HG03460 (cell line): ENCODE results near the gene GRPEL1.

ENCODE experiments used
- ATAC-seq: cut with Tn5 transposase; IDR thresholded peaks from one replicate; pipeline ENCODE4 v1.9.1; 2021; ENCODE audit not compliant: unreplicated experiment

The GRPEL1 gene

DNA sequence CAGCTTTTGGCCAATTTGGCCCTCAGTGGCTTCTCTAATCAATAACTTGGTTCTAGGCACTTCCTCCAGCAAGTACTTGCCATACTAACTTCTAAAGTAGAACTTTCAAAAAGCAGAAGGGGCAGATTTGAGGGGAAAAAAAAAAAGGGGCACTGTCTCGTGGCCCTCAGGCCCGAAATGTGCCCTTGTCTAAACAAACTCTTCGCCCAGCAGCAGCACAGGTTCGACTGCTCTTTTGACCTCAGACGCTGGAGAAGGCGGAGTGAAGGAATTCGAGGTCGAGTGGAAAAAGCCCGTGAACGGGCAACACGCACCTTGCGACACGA, 775 bp downstream of the GRPEL1 start:
- no peak for ATAC-seq

DNA sequence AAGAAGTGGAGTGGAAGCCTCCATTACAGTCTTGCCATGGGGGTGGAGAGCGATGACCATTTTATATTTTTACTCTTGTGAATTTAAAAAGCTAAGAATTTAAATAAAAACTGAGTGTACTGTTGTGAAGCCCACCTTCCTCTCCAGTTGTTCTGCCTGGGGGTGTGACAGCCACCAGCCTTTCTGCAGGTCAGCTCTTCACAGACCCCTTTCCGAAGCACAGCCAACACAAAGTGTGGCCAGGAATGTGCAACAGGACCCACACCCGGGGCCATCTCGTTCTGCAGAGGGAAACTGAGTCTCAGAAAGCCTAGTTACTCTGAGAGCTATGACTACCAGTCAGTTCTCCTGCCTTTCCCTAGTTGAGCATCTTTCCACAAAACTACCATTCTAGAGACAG, 1.4 kb downstream of the GRPEL1 start:
- no peak for ATAC-seq

DNA sequence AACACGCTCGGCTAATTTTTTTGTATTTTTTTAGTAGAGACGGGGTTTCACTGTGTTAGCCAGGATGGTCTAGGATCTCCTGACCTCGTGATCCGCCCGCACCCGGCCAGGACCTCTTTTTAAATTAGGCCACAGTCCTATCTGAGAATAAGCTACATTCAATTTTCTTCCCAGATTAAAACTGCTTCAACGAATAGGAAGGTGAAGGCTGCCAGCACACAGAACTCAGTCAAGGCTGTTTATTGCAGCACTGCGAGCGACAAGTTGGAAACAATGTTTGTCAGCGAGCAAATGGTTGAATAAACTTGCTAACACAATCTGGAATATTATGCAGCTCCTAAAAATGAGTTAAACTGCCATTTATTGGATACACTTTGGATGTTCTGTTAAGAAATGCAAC, 1.9 kb downstream of the GRPEL1 start:
- ATAC-seq: no peak

DNA sequence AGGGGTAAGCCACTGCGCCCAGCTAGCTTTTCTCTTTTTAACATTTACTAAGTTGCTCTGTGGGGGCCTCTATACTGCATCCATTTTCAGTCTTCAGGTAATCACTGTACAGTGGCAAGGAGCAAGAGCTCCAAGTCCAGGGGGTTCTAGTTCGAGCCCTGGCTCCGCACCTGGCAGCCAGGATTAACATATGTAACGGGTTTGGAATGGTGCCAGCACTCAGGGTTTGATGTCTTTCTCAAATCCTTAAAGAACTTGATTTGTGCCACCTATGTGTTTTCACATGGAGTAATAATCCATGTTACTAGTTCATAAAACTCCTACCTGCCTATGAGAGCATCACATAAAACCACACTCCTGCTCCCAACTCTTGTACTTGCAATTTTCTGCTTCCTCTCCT, 4.5 kb downstream of the GRPEL1 start:
- ATAC-seq: no peak

DNA sequence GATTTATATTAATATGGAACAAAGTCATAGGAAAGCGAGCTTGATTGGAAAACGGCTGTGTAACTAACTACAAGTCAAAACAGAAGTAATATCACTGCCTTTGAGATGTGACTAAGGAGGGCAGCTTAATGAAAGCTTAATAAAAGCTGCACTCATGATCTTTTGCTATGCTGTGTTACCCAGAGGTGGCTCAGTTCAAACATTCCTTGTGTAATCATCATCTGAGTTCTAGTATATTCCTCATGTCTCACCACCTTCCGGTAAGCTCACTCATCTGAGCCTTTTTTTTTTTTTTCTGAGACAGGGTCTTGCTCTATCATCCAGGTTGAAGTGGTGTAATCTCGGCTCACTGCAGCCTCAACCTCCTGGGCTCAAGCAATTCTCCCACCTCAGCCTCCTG, 5.0 kb downstream of the GRPEL1 start:
- ATAC-seq: no peak

DNA sequence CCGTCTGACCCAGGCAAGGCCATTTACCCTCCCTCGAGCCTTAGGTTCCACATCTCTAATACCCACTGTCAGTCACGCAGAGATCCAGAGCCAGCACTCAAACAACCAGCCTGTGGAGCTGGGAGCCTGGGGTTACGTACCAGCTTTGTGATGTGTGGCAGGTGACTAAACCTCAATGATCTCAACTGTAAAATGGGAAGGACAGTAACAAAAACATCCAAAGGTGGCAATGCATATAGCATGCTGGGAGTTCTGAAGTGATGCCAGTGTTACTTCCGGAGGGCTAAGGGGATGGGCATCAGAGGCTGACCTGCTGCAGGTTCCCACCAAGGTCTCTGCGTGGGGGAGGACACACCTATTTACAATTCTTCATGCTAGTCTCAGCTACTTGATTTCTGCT, 6.0 kb downstream of the GRPEL1 start:
- no peak for ATAC-seq

DNA sequence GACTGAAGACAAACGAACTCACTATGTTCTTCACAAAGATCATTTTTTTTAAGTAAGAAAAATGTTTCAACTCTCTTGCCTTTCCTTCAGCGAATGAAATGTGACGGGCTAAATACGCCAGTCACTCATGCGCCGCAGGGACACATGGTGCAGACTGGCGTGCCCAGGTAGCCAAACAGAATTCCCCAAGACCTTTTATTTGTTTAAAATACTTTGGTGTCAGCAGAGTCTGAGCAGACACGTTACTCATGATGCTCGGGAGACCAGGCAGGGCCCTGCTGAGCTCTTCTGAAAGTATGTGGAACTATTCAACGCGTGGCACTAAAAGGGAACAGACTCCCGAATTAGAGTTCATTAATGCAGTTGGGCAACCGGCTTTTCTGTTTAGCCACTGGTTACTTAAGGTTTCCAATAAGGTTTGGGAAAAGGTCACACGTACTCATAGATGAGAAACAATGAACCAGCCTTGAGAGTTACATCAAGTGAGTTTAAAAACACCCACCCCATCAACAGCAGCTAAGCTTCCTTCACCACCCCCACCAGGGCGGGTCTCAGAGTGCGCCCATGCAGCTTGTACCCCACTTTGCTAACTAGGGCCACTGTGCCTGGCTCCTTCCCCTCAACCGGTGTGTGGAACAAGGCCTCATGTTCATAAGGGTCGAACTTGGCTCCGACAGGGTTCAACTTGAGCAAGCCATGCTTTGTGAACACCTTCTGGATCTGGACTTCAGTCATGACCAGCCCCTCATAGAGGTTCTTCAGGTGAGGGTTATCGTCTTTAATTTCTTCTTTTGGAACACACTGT, 7.3 kb downstream of the GRPEL1 start:
- ATAC-seq: no peak

DNA sequence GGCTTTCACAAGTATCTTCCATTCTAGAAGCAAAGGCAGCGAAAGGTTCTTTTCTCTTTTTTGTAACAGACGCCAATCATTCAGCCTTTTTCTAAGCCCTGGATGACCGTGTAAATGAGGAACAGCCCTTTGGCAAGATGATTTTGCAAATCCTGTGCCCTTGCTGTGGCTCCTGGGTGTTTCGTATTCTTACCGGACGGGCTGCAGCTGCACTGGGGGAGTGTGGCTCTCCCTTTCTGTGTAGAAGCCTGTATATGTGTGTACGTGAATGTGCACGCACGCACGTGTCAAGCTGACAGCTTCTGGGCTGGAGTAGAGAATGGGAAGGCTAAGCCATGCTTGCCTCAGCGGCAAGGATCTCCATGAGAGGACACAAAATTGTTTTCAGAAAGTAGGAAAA, 8.2 kb downstream of the GRPEL1 start:
- no peak for ATAC-seq

DNA sequence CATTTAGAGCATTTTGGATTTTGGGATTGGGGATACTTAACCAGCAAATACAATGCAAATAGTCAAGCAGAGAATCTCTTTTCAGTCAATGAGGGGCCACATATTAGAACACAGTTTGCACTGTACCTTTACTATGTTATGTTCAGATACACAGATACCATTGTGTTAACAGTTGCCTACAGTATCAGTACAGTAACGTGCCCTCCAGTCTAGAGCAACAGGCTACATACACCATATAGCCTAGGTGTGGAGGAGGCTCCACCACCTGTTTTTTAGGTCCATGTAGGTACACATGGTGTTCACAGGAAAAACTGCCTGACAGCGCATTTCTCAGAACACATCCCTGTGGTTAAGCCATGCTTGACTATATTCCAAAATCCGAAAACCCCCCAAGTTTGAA, 9.1 kb downstream of the GRPEL1 start:
- ATAC-seq: peak; percentile 25

DNA sequence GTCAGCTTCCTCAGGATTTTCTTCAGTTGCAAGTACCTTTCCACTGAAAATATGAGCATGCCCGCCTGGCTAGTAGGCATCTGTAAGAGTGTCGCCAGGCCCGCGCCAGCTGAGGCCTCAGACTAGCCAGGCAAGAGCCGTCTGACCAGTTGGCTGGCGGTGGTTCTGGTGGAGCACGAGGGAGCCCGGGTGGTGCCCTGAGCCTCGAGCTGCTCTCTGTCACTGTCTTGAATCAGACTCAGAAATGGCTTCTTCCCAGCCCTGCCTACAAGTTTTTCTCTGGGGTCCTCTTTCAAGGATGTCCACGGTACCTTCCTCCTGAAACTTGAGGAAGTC, 11.9 kb downstream of the GRPEL1 start:
- no peak for ATAC-seq

DNA sequence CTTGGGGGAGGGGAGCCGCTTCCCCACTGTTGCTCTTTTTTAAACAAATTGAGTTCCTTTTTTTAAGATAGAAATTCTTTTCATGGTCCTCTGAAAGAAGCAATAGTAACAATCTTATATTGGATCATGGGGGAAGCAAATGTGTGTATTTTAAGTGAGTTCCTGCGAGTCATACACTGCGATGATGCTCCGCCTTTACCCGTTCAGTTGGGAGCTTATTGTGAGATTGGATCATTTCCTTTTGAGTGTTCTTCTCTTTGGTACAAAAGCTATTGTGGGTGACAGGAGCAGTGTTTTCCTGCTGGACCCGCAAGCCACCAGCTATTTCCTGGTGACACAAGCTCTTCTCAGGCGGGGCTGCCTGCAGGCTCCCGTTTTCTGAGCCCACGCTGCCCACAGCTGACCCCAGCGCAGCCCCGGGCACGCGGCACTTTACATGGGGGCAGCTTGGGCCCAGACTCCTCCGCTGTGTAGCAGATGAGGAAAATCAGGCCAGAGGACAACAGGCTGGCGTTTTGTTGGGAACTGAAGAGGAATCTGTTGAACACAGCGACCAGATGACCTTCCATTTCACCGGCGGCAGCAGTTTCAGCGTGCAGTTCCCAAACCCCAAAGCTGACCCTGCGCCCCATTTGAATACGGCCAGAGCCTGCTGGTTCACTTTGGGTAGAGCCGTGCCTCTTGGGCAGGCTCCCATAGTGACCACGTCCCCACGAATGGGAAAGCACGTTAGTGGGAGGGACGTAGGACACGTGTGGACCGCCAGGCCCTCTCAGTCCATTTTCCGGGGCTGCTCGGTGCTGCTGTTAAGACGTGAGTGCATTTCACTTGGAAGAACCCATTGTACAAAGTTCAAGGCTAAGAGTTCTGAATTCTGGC, 12.5 kb downstream of the GRPEL1 start:
- ATAC-seq: no peak

DNA sequence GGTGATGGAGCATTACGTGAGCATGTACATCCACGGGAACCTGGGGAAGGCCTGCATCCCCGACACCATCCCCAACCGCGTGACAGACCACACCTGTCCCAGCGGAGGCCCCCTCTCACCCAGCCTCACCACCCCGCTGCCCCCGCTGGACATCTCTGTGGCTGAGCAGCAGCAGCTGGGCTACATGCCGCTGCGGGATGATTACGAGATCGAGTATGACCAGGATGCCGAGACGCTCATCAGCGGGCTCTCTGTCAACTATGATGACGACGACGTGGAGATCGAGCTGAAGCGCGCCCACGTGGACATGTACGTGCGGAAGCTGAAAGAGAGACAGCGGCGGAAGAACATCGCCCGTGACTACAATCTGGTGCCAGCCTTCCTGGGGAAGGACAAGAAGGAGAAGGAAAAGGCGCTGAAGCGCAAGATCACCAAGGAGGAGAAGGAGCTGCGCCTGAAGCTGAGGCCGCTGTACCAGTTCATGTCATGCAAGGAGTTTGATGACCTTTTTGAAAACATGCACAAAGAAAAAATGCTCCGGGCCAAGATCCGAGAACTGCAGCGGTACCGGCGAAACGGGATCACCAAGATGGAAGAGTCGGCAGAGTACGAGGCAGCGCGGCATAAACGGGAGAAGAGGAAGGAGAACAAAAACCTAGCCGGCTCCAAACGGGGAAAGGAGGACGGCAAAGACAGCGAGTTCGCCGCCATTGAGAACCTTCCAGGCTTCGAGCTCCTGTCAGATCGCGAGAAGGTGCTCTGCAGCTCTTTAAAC, 13.6 kb downstream of the GRPEL1 start:
- no peak for ATAC-seq

DNA sequence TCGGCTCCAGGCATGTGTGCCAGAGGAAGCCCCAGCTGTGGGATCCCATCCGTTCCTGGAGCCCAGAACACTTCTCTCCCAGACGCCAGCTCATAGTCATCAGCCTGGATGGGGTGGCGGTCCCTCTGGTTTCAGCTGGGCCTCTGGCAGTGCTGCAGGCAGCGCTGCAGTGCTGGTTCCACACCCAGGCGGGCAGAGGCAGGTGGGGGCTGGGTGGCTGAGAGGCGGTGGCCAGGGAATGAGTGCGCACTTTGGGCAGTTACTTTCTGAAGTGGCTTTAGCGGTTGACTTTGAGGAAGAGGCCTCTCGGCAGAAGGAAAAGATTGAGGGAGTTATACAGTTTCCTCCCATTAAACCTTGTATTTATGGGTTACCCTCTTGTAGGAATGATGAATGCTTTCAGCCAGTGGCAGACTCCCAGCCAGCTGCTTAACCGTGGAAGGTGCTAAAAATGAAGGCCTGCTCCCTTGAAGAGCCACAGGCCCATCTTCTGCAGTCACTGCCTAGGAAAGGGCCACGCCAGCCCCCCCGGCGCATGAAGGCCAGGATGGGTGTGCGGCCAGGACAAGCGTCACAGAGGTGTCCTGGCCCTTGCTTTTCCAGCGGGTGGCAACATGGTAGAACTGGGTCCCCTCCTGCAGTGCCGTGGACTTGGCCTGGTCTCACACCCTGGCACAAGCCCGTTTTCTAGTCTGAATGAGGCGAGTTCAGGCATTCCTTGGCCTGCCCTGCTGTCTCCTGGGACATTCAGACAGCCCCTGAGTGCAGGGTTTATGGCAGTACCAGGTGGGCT, 14.7 kb downstream of the GRPEL1 start:
- no peak for ATAC-seq

DNA sequence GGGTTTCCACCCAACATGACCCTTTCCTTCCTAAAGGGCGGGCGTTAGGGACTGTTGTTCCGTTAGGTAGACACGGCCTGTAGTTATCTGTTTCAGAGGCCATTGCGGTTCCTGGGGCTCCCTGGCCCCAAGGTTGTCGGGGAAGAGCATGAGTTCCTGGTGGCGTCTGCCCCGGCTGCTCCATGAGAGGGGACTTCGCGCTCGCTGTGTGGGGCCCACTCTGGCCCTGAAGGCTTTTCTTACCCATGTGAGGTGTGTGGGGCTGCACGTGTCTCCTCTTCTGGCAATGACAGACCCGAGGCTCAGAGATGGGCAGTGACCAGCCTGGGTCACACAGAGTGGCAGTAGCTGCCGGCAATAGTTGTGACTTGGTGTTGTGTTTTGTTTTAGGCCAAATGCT, 15.6 kb downstream of the GRPEL1 start:
- no peak for ATAC-seq

DNA sequence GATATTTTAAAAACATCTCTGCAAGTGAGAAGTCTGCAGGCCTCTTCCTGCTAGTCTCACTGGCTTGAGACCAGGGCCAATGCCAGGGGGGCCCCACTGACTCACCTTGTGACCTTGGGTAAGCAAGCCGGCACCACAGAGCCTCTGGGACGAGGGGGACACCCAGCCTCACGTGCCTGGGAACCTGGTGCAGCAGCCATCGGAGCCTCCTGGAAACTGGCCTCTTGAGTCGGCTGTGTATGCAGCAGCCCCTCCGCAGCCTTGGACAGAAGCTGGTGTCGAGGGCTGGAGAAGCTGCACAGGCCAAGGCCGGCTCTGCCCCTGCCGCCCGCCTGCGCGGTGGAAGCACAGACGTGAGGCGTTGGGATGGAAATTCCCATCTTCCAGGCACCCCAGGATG, 16.0 kb downstream of the GRPEL1 start:
- ATAC-seq: no peak

DNA sequence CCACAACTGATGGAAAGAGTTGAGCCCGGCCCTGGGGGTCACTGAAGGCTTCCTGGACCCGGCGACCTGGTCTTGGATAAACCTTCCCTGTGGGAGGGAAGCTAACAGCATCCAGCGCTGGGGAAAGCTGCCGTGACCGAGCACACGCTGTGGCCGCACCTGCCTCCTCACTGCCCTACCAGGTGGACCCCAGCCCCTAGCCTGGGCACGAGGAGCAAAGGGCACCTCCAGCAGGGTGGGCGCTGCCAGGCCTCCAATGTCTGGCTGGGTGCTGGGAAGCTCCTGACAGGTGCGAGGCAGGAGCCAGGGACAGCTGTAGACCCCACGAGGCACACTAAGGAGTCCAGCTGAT, 16.7 kb downstream of the GRPEL1 start:
- ATAC-seq: no peak

DNA sequence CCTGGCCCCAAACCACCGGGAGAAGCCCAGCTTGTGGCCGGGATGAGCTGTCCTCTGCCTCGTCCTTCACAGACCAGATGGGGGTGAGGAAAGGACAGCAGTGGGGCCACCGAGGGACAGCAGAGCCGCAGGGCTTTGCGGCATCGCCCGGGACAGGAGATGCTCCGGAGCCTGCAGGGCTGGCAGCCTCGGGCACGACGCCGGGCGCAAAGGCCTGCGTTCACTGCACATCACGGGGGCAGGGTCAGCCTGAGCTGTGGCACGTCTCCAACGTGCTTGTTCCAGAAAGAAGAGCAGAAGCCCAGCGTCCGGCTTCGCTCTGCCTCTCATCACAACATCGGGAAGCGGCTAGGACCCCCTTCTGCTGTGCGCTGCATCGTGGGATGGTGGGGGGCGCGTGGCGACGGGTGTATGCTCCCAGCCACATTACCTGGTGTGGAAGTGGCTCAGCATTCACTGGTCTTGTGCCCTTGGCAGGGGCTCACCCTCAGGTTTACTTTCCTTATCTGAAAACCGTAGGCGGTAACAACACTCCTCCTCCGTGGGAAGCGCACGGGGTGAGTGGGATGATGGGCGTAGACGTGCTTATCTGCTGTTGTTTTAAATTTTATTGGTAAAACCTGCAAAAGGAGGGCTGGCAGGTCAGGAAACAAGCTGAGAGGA, 17.3 kb downstream of the GRPEL1 start:
- no peak for ATAC-seq

DNA sequence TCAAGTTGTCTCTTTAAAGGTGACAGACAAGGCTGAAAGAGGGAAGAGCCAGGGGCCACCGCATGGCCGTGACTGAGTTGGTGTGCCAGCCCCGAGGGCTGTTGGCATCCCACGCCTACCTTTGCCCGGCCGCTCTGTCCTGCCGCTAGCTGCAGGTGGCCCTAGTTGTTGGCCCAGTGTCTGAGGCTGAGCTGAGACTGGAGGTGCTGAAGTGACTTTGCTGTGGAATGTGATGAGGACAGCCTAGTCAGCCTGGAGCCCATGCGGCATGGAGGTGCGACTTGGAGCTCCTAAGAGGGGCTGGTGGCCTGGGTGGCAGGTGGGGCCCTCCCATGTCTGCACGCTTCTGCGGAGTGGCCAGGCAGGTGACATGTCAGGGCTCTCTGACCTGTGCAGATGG, 18.1 kb downstream of the GRPEL1 start:
- ATAC-seq: no peak

DNA sequence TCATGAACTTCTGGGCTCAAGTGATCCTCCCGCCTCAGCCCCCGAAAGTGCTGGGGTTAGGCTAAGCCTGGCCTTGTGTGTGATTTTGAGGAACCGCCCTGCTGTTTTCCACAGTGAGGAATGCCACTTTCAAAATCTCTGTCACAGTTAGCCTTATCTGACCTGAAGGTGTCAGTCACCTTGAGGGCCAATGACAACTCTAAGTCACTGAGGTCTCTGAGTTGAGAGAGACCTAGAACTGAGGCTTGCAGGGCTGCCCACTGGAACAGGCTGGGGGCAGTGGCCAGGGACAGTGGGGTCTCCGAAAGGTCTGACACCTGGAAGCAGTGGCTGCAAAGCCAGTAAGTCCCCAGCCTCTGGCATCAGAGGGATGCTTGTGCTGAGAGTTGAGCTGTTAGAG, 18.6 kb downstream of the GRPEL1 start:
- ATAC-seq: no peak

DNA sequence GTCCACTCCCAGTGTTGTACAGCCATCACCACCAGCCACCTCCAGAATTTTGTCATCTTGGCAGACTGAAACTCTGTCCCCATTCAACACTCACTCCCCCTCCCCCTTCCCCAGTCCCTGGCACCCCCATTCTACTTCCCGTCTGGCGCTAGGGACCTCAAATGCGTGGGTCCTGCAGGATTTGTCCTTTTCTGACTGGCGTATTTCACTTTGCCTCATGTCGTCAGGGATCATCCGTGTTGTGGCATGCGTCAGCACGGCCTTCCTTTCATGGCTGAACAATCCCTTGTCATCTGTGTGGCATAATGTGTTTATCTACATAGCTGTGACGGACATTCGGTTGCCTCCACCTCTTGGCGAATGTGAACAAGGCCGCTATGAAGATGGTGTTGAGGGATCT, 19.2 kb downstream of the GRPEL1 start:
- no peak for ATAC-seq

DNA sequence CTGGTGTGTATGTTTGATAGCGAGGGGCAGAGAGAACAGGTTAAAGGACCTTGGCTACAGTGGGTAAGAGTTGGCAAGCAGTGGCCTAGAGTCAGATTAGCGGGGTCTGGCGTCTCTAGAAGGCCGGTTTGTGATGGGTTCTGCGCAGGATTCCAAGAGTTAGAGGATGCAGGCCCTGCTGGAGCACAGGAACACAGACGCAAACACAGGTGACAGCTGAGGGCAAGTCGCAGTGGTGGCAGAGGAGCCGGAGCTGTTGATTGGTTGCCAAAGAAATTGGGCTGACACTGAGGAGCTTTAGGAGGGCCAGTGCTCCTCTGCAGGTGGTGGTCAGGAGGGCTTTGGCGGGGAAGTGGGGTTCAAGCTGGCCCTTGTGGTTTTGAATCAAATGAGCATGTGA, 20.9 kb downstream of the GRPEL1 start:
- no peak for ATAC-seq
